NCI-H1417 (cell line): ENCODE data around the gene WDR89.
"Not testable (repeated sequence)": the region's sequence is repeated elsewhere in the genome, so short reads cannot be mapped to it uniquely, and the experiment has no call there.

Experiments used
- DNase-seq, 3 experiments: peaks; one replicate each; lab custom pipeline; 2025; lab: John Stamatoyannopoulos, UW

Gene WDR89

DNA sequence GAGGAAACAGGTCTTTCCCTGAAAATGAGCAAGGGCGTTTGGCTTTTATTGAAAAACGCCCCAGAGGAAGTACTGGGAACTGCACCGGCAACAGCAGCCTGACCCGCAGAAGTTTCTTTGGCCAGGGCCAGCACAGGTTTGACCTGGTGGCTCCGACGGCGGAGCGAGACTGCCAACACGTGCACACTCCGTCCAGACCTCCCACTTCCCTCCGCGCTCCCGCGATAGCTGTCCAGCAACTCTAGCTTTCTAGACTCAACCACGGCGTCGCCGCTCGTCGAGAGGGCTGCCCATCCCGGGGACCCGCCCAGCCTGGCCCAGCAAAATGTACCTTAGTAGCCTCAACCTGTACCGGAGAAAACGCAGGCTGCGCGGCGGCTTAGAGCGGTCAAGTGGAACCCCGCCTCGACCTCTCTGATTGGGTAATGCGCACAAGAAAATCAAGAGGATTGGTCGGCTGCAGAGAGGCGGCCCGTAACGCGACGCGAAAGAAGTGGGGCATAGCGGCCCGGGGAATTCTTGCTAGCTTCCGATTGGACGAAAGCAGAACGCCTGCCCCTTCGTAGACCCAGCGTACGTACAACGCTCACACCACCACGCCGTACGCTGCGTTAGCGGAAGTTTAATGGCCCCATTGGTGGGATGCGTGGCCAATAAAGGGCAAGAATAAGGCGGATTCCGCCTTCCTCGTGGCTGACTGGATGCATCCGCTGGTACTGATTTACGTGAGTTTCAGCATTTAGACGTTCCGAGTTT lies at the start of gene WDR89:
Gene WDR89, minus strand, starts transcription at position 399 of the 756 bp plus-strand sequence. CDS start 41,929 bp downstream, outside the sequence.
- peak; percentile 94 to 100 (median 98) for DNase-seq

DNA sequence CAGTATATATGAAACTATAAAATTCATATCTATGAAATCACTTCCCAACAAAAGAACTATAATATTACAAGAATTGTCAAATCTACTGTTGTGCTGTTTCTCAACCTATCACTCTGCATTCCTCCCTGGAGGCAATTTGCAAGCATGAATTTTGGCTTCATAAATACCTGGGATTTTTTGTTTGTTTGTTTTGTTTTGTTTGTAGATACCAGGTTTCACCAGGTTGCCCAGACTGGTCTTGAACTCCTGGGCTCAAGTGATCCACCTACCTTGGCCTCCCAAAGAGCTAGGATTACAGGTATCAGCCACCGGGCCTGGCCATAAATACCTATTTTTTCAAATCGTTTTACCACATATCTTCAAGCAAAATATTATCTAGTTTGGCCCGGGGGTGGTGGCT lies 47.5 kb upstream of the WDR89 start:
- DNase-seq: no peak

DNA sequence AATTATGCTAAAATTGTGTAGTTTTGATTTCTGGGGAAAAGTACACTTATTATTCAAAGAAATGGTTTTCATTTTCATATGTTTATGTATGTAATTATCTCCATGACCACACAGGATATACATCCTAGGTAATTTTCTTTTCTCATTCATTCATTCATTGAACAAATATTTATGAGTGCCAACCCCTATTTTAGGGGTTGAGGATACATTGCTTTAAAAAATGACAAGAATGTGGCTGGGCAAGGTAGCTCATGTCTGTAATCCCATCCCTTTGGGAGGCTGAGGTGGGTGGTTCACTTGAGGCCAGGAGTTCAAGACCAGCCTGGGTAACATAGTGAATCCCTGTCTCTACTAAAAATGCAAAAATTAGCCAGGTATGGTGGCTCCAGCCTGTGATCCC lies 45.3 kb upstream of the WDR89 start:
- no peak for DNase-seq

DNA sequence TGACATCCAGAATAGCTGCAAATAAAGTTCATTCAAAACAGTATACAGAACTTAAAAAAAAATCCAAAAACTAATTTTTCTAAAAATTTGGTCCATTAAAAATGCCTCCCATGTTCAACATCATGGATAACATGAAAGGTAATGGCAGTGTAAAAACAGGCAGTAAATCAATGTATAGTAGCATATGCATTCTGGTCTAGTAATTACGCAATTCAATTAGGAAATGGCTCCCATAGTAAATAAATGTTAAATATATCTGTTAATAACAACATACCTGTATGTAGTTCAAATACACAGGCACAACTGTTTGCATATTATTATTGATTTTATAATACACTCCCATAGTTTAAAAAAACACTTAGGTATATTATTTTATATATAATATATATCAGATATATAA lies 43.7 kb upstream of the WDR89 start:
- no peak for DNase-seq

- DNase-seq: no peak
Measured at GRCh38 chr14:63682727-63683593, 41.3 kb upstream of the WDR89 start.

- no peak for DNase-seq
Measured at GRCh38 chr14:63678536-63678935, 36.9 kb upstream of the WDR89 start.

DNA sequence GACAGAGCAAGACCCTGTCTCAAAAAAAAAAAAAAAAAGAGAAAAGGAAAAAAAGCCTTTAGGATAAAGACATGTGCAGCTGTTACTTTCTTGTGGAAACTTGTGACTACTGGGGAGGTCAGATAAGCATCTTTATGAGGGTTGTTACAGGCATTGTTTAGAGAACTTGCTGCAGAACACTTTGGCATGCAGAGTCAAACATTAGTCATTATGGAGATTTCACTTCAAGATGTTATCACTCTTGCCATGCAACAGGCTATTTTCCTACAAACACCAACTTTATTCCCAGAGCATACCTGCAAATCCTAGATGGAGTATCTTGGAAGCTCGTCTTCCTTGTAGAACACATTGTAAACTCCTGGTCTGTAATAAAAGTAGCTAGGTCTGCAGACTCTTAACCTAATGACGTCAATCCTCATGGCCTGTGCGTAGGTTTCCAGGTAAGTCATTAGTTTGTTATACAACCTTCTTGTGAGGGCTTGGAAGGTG lies 36.3 kb upstream of the WDR89 start:
- no peak for DNase-seq

- no peak for DNase-seq
Measured at GRCh38 chr14:63676615-63677014, 34.9 kb upstream of the WDR89 start.

- no peak for DNase-seq
Measured at GRCh38 chr14:63673886-63674497, 32.3 kb upstream of the WDR89 start.

- DNase-seq: no peak
Measured at GRCh38 chr14:63673255-63673654, 31.6 kb upstream of the WDR89 start.

- peak in 2 of 3 experiments; percentile 11 to 55 for DNase-seq
Measured at GRCh38 chr14:63672417-63673180, 30.9 kb upstream of the WDR89 start.

DNA sequence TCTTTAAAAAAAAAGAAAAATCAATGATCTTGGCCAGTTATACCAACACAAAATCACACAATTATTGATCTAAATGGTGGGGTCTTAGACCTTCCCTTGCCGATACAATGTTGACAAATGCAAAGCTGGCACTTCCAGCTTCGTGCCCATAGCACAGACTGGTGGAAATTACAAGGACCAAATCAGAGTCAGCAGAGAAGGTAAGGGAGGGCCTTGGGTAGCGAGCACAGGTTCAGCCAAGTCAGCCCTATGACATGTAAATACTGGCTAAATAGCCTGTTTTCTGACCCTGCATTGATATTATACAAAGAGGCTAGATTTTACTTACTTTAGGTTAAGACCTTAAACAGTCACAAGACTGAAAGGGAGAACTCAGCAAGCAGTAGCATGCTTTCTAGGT lies 30.3 kb upstream of the WDR89 start:
- peak in 1 of 3 experiments; percentile 55 for DNase-seq

GRCh38 chr14:63670692-63671091 lies 29.0 kb upstream of the WDR89 start:
- no peak for DNase-seq

- DNase-seq: no peak
Measured at GRCh38 chr14:63666335-63666734, 24.7 kb upstream of the WDR89 start.

- DNase-seq: no peak
Measured at GRCh38 chr14:63663428-63664341, 22.0 kb upstream of the WDR89 start.

- no peak for DNase-seq
Measured at GRCh38 chr14:63662776-63663175, 21.1 kb upstream of the WDR89 start.

- not testable (repeated sequence) for DNase-seq
Measured at GRCh38 chr14:63661881-63662280, 20.2 kb upstream of the WDR89 start.

DNA sequence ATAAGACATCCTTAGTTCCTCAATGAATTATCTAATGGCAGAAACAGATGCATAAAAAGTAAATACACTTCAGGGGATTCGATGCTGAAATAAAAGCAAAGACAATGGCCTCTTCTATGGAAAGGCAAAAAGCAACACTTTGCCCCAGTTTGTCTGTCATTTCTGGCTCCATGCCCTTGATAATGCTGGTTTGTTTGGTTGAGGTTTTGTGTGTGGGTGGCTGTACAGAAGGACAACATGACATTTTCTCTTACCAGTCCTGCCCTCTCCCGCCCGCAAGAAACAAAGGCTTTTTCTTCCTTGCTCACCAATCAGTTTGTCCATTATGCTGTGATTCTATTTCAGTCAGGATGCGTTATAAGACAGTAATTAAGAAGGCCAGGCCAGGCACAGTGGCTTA lies 18.1 kb upstream of the WDR89 start:
- DNase-seq: no peak

GRCh38 chr14:63656194-63656593 lies 14.5 kb upstream of the WDR89 start:
- DNase-seq: no peak

- DNase-seq: no peak
Measured at GRCh38 chr14:63654936-63655335, 13.3 kb upstream of the WDR89 start.

GRCh38 chr14:63654346-63654745 lies 12.7 kb upstream of the WDR89 start:
- no peak for DNase-seq
